PC-9 (cell line): ENCODE data around the gene LYRM1.

ENCODE experiments used
- CTCF ChIP-seq: fragments of 200-600 bp; sonication (generic); conservative IDR thresholded peaks from 2 replicates; pipeline ENCODE4 v1.6.1; 2017; ENCODE audit warnings: mixed run types, antibody characterized with exemption, mild to moderate bottlenecking, moderate library complexity
- EZH2 ChIP-seq: fragments of 200-600 bp; sonication (generic); IDR thresholded peaks from 2 replicates; pipeline ENCODE4 v1.8.0; 2017; ENCODE audit warnings: antibody characterized with exemption, low read depth

DNA sequence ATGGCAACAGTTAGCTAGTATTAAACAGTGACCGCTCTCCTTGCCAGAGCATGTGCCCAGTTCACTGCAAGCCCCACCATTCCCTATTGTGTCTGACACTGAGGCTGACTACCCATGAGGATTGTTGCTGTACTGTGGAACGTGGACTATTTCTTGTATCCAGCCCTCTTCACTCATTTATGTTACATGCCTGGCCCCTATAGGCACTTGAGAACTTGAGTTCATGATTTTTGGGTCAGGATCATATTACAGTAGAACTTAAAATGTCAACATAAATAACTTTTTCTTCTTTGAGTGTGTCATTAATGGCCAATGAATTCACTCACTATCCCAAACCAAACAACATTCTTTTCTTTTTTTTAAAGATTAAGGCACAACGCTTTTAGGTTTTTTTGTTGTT, 55.7 kb downstream of the LYRM1 start:
- TF ChIP-seq CTCF (no peak), EZH2 (no peak)
